Activated naive CD8-positive, alpha-beta T cell treated with anti-CD3 and anti-CD28 coated beads, Interleukin-2, amount 50 U/mL, for 24 hours (primary cell): Measurements from ENCODE around the gene UXT.
"Not testable (repeated sequence)": the region's sequence is repeated elsewhere in the genome, so short reads cannot be mapped to it uniquely, and the experiment has no call there.

Source experiments
- ATAC-seq: fragments of 150-1000 bp; cut with Tn5 transposase; one replicate; pipeline ENCODE4 v1.10.0; 2021
- DNase-seq: peaks from one replicate; pipeline ENCODE4 v3.0.0; 2021
- H3K27ac Mint-ChIP-seq: one replicate; pipeline ENCODE4 v1.8.0; 2021; ENCODE audit warnings: mild to moderate bottlenecking, mixed read lengths
- H3K27me3 Mint-ChIP-seq: one replicate; pipeline ENCODE4 v1.8.0; 2021; ENCODE audit warnings: mixed read lengths
- H3K36me3 Mint-ChIP-seq: one replicate; pipeline ENCODE4 v1.8.0; 2021; ENCODE audit warnings: low read depth, mixed read lengths
- H3K4me1 Mint-ChIP-seq: one replicate; pipeline ENCODE4 v1.8.0; 2021; ENCODE audit warnings: mixed read lengths
- H3K4me3 Mint-ChIP-seq: one replicate; pipeline ENCODE4 v1.8.0; 2021; ENCODE audit warnings: mild to moderate bottlenecking, moderate library complexity, mixed read lengths
- H3K9me3 Mint-ChIP-seq: one replicate; pipeline ENCODE4 v1.8.0; 2021; ENCODE audit warnings: mixed read lengths

The UXT gene

GRCh38 chrX:47613082-47613481 is 45.9 kb downstream of the UXT start:
- ATAC-seq, result no peak
- no peak overlapping the region for H3K27ac Mint-ChIP-seq
- H3K36me3 Mint-ChIP-seq, result no peaks in the 10 kb centered on the region
- peaks cover 2% of the 10 kb centered on the region for H3K27me3 Mint-ChIP-seq
- peaks cover 3% of the 10 kb centered on the region for H3K4me1 Mint-ChIP-seq
- H3K9me3 Mint-ChIP-seq, result no peaks in the 10 kb centered on the region
- no peak overlapping the region for H3K4me3 Mint-ChIP-seq
- no peak for DNase-seq

GRCh38 chrX:47612418-47612817 is 46.6 kb downstream of the UXT start:
- Mint-ChIP-seq H3K4me1 (peaks cover 4% of the 10 kb centered on the region), H3K27ac (no peak overlapping the region), H3K36me3 (no peaks in the 10 kb centered on the region), H3K27me3 (peaks cover 2% of the 10 kb centered on the region), H3K9me3 (no peaks in the 10 kb centered on the region), H3K4me3 (no peak overlapping the region)
- ATAC-seq (no peak), DNase-seq (no peak)

GRCh38 chrX:47611926-47612325 is 47.1 kb downstream of the UXT start:
- Mint-ChIP-seq H3K4me3 (no peak overlapping the region), H3K36me3 (no peaks in the 10 kb centered on the region), H3K27me3 (peaks cover 2% of the 10 kb centered on the region), H3K4me1 (peaks cover 4% of the 10 kb centered on the region), H3K9me3 (no peaks in the 10 kb centered on the region), H3K27ac (no peak overlapping the region)
- ATAC-seq, result no peak
- DNase-seq, result no peak

GRCh38 chrX:47611489-47611888 is 47.5 kb downstream of the UXT start:
- no peak overlapping the region for H3K27ac Mint-ChIP-seq
- DNase-seq (no peak), ATAC-seq (no peak)
- no peaks in the 10 kb centered on the region for H3K36me3 Mint-ChIP-seq
- no peak overlapping the region for H3K4me3 Mint-ChIP-seq
- no peaks in the 10 kb centered on the region for H3K9me3 Mint-ChIP-seq
- H3K4me1 Mint-ChIP-seq, result peaks cover 4% of the 10 kb centered on the region
- no peaks in the 10 kb centered on the region for H3K27me3 Mint-ChIP-seq

- DNase-seq, result no peak
- no peak for ATAC-seq
- Mint-ChIP-seq H3K27ac (no peak overlapping the region), H3K4me3 (no peak overlapping the region), H3K4me1 (peaks cover 4% of the 10 kb centered on the region), H3K27me3 (no peaks in the 10 kb centered on the region), H3K9me3 (no peaks in the 10 kb centered on the region), H3K36me3 (no peaks in the 10 kb centered on the region)
These were observed 48.5 kb downstream of the UXT start for GRCh38 chrX:47610511-47610910.

- peaks cover 4% of the 10 kb centered on the region for H3K4me1 Mint-ChIP-seq
These were observed 50.7 kb downstream of the UXT start for GRCh38 chrX:47608130-47608810.

GRCh38 chrX:47607091-47607490 is 51.9 kb downstream of the UXT start:
- no peak overlapping the region for H3K4me3 Mint-ChIP-seq
- H3K4me1 Mint-ChIP-seq, result peaks cover 4% of the 10 kb centered on the region
- H3K27ac Mint-ChIP-seq, result no peak overlapping the region
- no peak for ATAC-seq
- H3K36me3 Mint-ChIP-seq, result no peaks in the 10 kb centered on the region
- no peak for DNase-seq
- H3K9me3 Mint-ChIP-seq, result no peaks in the 10 kb centered on the region
- H3K27me3 Mint-ChIP-seq, result no peaks in the 10 kb centered on the region

More at GRCh38 chrX:47608130-47608810, 50.7 kb downstream of the UXT start:
- Mint-ChIP-seq H3K9me3 (no peaks in the 10 kb centered on the region), H3K4me3 (no peak overlapping the region), H3K27ac (no peak overlapping the region), H3K27me3 (no peaks in the 10 kb centered on the region), H3K36me3 (no peaks in the 10 kb centered on the region)
- ATAC-seq (no peak), DNase-seq (no peak)

GRCh38 chrX:47605024-47605423 is 54.0 kb downstream of the UXT start:
- H3K36me3 Mint-ChIP-seq, result no peaks in the 10 kb centered on the region
- no peaks in the 10 kb centered on the region for H3K27me3 Mint-ChIP-seq
- no peak overlapping the region for H3K4me3 Mint-ChIP-seq

GRCh38 chrX:47603125-47603524 is 55.9 kb downstream of the UXT start:
- H3K36me3 Mint-ChIP-seq, H3K27me3 Mint-ChIP-seq, H3K9me3 Mint-ChIP-seq, H3K27ac Mint-ChIP-seq, H3K4me3 Mint-ChIP-seq, DNase-seq, H3K4me1 Mint-ChIP-seq, ATAC-seq: not testable (repeated sequence)

More at GRCh38 chrX:47605024-47605423, 54.0 kb downstream of the UXT start:
- DNase-seq, result no peak
- H3K9me3 Mint-ChIP-seq, result peaks cover 5% of the 10 kb centered on the region
- peaks cover 4% of the 10 kb centered on the region for H3K4me1 Mint-ChIP-seq
- no peak overlapping the region for H3K27ac Mint-ChIP-seq
- no peak for ATAC-seq
